GM23248 (cell line): ENCODE measurements around the gene VTI1A.

Experiments
- EZH2 ChIP-seq: fragments of 200-600 bp; sonication (generic); IDR thresholded peaks from 2 replicates; pipeline ENCODE4 v1.6.1; 2018; ENCODE audit warnings: antibody characterized with exemption, mild to moderate bottlenecking; ENCODE audit not compliant: insufficient read depth, poor library complexity, severe bottlenecking
- EZH2phosphoT487 ChIP-seq: fragments of 200-600 bp; sonication (generic); IDR thresholded peaks from 2 replicates; pipeline ENCODE4 v1.6.1; 2018; ENCODE audit warnings: antibody characterized with exemption, moderate library complexity, mild to moderate bottlenecking, low read depth; ENCODE audit not compliant: insufficient read depth

GRCh38 chr10:112794201-112794600 is 347.2 kb downstream of the VTI1A start:
- TF ChIP-seq EZH2 (no peak), EZH2phosphoT487 (no peak)
